Ascending aorta (tissue), 2 donors: Measurements from ENCODE around the gene FHOD3. TPM values are rescaled to one million over a fixed set of nuclear protein-coding genes. Genes with fewer than 3 reads are reported as not detected.

ENCODE experiments used
- DNase-seq, 2 donors: peaks; one replicate each; pipeline ENCODE4 v3.0.0-alpha.2; 2019; ENCODE audit warnings: low spot score in 2 of 2
- H3K27ac ChIP-seq, 2 donors: fragments of 200-600 bp; sonication (generic); one replicate each; pipeline ENCODE4 v1.5.1; 2016 to 2017; ENCODE audit warnings: mild to moderate bottlenecking in 1 of 2
- H3K27me3 ChIP-seq: fragments of 200-600 bp; sonication (generic); one replicate; pipeline ENCODE4 v1.5.1; 2017
- H3K36me3 ChIP-seq, 2 donors: fragments of 200-600 bp; sonication (generic); one replicate each; pipeline ENCODE4 v1.5.1; 2016
- H3K4me1 ChIP-seq, 2 donors: fragments of 200-600 bp; sonication (generic); one replicate each; pipeline ENCODE4 v1.5.1; 2016 to 2017; ENCODE audit warnings: mild to moderate bottlenecking in 1 of 2
- H3K4me3 ChIP-seq, 2 donors: fragments of 200-600 bp; sonication (generic); one replicate each; pipeline ENCODE4 v1.5.1; 2016 to 2017; ENCODE audit warnings: mild to moderate bottlenecking in 1 of 2
- H3K9me3 ChIP-seq, 2 donors: fragments of 200-600 bp; sonication (generic); one replicate each; pipeline ENCODE4 v1.5.1; 2016
- CTCF ChIP-seq, 3 experiments: fragments of 200-600 bp in 2 of 3; fragments of 450-650 bp in 1 of 3; sonication (generic) in 2 of 3; IDR thresholded peaks; one replicate each; pipeline ENCODE4 v1.5.1; 2016 to 2019; ENCODE audit warnings: antibody characterized with exemption in 3 of 3, mild to moderate bottlenecking in 1 of 3, moderate library complexity in 1 of 3
- intact Hi-C: fragments of 100-400 bp; cut with DNase I; formaldehyde crosslinking; loops from one replicate; pipeline ENCODE4 v1.15.1; 2023
- total RNA-seq: library from RNA; depleted of rRNA; stranded (reverse); fragments of >200 nt; gene quantifications from one replicate; pipeline ENCODE4 v1.1.0, GENCODE V29; 2016

FHOD3 gene
- total RNA-seq, 1 donor from 2014 or later: 12.7 TPM

- H3K27me3 ChIP-seq: no peaks in the 10 kb centered on the region
- no peak for DNase-seq
- no peak for TF ChIP-seq CTCF (IDR thresholded peaks at IDR 0.05)
- intact Hi-C loops: no loop called here
- no peaks in the 10 kb centered on the region for H3K9me3 ChIP-seq
- peaks cover 0 to 4% of the 10 kb centered on the region in 2 donors for H3K36me3 ChIP-seq
- H3K27ac ChIP-seq: no peak overlapping the region
- no peaks in the 10 kb centered on the region for H3K4me1 ChIP-seq
- no peak overlapping the region for H3K4me3 ChIP-seq
Observed at GRCh38 chr18:36608107-36608506, 310.6 kb downstream of the FHOD3 start.

GRCh38 chr18:36610258-36610657 is 312.7 kb downstream of the FHOD3 start:
- DNase-seq: no peak
- H3K9me3 ChIP-seq: no peaks in the 10 kb centered on the region
- H3K27me3 ChIP-seq: no peaks in the 10 kb centered on the region
- intact Hi-C loops: no loop called here
- H3K36me3 ChIP-seq: peaks cover 0 to 4% of the 10 kb centered on the region in 2 donors
- no peak overlapping the region for H3K27ac ChIP-seq
- no peak for TF ChIP-seq CTCF (IDR thresholded peaks at IDR 0.05)
- no peaks in the 10 kb centered on the region for H3K4me1 ChIP-seq
- no peak overlapping the region for H3K4me3 ChIP-seq

GRCh38 chr18:36610661-36611060 is 313.1 kb downstream of the FHOD3 start:
- intact Hi-C loops: no loop called here
- Histone ChIP-seq H3K4me3 (no peak overlapping the region), H3K4me1 (no peaks in the 10 kb centered on the region), H3K27me3 (no peaks in the 10 kb centered on the region), H3K27ac (no peak overlapping the region), H3K9me3 (no peaks in the 10 kb centered on the region), H3K36me3 (peaks cover 0 to 4% of the 10 kb centered on the region in 2 donors)
- no peak for DNase-seq
- no peak for TF ChIP-seq CTCF (IDR thresholded peaks at IDR 0.05)

GRCh38 chr18:36613069-36613468 is 315.6 kb downstream of the FHOD3 start:
- Histone ChIP-seq H3K27ac (no peak overlapping the region), H3K4me3 (no peak overlapping the region), H3K27me3 (no peaks in the 10 kb centered on the region), H3K9me3 (no peaks in the 10 kb centered on the region), H3K4me1 (no peaks in the 10 kb centered on the region), H3K36me3 (peaks cover 0 to 4% of the 10 kb centered on the region in 2 donors)
- no peak for TF ChIP-seq CTCF (IDR thresholded peaks at IDR 0.05)
- intact Hi-C loops: no loop called here
- no peak for DNase-seq

- no peak for DNase-seq
- H3K36me3 ChIP-seq: peaks cover 0 to 4% of the 10 kb centered on the region in 2 donors
- intact Hi-C loops: no loop called here
- no peaks in the 10 kb centered on the region for H3K4me1 ChIP-seq
- TF ChIP-seq CTCF (IDR thresholded peaks at IDR 0.05): no peak
- no peaks in the 10 kb centered on the region for H3K27me3 ChIP-seq
- no peak overlapping the region for H3K27ac ChIP-seq
- H3K4me3 ChIP-seq: no peak overlapping the region
- no peaks in the 10 kb centered on the region for H3K9me3 ChIP-seq
Observed at GRCh38 chr18:36613810-36614209, 316.3 kb downstream of the FHOD3 start.

GRCh38 chr18:36620788-36621187 is 323.3 kb downstream of the FHOD3 start:
- DNase-seq: no peak
- Histone ChIP-seq H3K9me3 (no peaks in the 10 kb centered on the region), H3K4me1 (peaks cover 0 to 10% of the 10 kb centered on the region in 2 donors), H3K4me3 (no peak overlapping the region), H3K36me3 (peaks cover 0 to 4% of the 10 kb centered on the region in 2 donors), H3K27ac (no peak overlapping the region), H3K27me3 (no peaks in the 10 kb centered on the region)
- intact Hi-C loops: no loop called here
- peak in 1 of 3 experiments; percentile 22 for TF ChIP-seq CTCF (IDR thresholded peaks at IDR 0.05)
